ENCODE data around the gene ATP11A.

ATP11A gene

GRCh38 chr13:112764864-112765561, 75.2 kb downstream of the ATP11A start:
- Histone ChIP-seq H3K79me2 (ENCODE audit: low read length) (peaks cover 24% of the 10 kb centered on the region), H3K4me1 (ENCODE audit: low read length) (no peaks in the 10 kb centered on the region), H3K9ac (ENCODE audit: low read length) (no peak overlapping the region), H3K4me3 (ENCODE audit: low read length) (no peak overlapping the region), H4K20me1 (ENCODE audit: insufficient read depth, low read length) (no peaks in the 10 kb centered on the region), H3F3A (ENCODE audit: insufficient read depth, low read length) (no peaks in the 10 kb centered on the region), H3K9me3 (replicated peaks; ENCODE audit: insufficient read depth, low read length) (no peaks in the 10 kb centered on the region), H3K4me2 (ENCODE audit: low read depth, low read length) (no peak overlapping the region), H2AFZ (ENCODE audit: low read length) (no peak overlapping the region), H3K36me3 (replicated peaks; ENCODE audit: insufficient read depth, low read length) (no peaks in the 10 kb centered on the region), H3K9me2 (replicated peaks; ENCODE audit: insufficient read depth, low read length) (no peaks in the 10 kb centered on the region), H3K27me3 (replicated peaks; ENCODE audit: insufficient read depth, low read length) (no peaks in the 10 kb centered on the region), H3K27ac (ENCODE audit: low read length) (no peak overlapping the region)
- TF ChIP-seq EZH2phosphoT487 (IDR thresholded peaks at IDR 0.05; ENCODE audit: low read length), result no peak
- TF ChIP-seq, protein P1, sequence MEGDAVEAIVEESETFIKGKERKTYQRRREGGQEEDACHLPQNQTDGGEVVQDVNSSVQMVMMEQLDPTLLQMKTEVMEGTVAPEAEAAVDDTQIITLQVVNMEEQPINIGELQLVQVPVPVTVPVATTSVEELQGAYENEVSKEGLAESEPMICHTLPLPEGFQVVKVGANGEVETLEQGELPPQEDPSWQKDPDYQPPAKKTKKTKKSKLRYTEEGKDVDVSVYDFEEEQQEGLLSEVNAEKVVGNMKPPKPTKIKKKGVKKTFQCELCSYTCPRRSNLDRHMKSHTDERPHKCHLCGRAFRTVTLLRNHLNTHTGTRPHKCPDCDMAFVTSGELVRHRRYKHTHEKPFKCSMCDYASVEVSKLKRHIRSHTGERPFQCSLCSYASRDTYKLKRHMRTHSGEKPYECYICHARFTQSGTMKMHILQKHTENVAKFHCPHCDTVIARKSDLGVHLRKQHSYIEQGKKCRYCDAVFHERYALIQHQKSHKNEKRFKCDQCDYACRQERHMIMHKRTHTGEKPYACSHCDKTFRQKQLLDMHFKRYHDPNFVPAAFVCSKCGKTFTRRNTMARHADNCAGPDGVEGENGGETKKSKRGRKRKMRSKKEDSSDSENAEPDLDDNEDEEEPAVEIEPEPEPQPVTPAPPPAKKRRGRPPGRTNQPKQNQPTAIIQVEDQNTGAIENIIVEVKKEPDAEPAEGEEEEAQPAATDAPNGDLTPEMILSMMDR (IDR thresholded peaks at IDR 0.05; ENCODE audit: low read length), result no peak
- no peak for TF ChIP-seq EZH2 (optimal IDR thresholded peaks at IDR 0.05; ENCODE audit: low read depth, low read length)
- no peak for DNase-seq

- Histone ChIP-seq H3K27me3 (replicated peaks; ENCODE audit: insufficient read depth, low read length) (no peaks in the 10 kb centered on the region), H3K79me2 (ENCODE audit: low read length) (peaks cover 23% of the 10 kb centered on the region), H3F3A (ENCODE audit: insufficient read depth, low read length) (no peaks in the 10 kb centered on the region), H3K4me3 (ENCODE audit: low read length) (no peak overlapping the region), H3K4me1 (ENCODE audit: low read length) (no peaks in the 10 kb centered on the region), H3K27ac (ENCODE audit: low read length) (no peak overlapping the region), H3K9me3 (replicated peaks; ENCODE audit: insufficient read depth, low read length) (no peaks in the 10 kb centered on the region), H3K9ac (ENCODE audit: low read length) (no peak overlapping the region), H3K36me3 (replicated peaks; ENCODE audit: insufficient read depth, low read length) (no peaks in the 10 kb centered on the region), H3K9me2 (replicated peaks; ENCODE audit: insufficient read depth, low read length) (no peaks in the 10 kb centered on the region), H3K4me2 (ENCODE audit: low read depth, low read length) (no peak overlapping the region), H2AFZ (ENCODE audit: low read length) (no peak overlapping the region), H4K20me1 (ENCODE audit: insufficient read depth, low read length) (no peaks in the 10 kb centered on the region)
- no peak for DNase-seq
- TF ChIP-seq EZH2 (optimal IDR thresholded peaks at IDR 0.05; ENCODE audit: low read depth, low read length) (no peak), EZH2phosphoT487 (IDR thresholded peaks at IDR 0.05; ENCODE audit: low read length) (no peak)
- TF ChIP-seq, protein P1 (IDR thresholded peaks at IDR 0.05; ENCODE audit: low read length), result no peak
Measured at GRCh38 chr13:112765731-112766130, 75.9 kb downstream of the ATP11A start.

DNA sequence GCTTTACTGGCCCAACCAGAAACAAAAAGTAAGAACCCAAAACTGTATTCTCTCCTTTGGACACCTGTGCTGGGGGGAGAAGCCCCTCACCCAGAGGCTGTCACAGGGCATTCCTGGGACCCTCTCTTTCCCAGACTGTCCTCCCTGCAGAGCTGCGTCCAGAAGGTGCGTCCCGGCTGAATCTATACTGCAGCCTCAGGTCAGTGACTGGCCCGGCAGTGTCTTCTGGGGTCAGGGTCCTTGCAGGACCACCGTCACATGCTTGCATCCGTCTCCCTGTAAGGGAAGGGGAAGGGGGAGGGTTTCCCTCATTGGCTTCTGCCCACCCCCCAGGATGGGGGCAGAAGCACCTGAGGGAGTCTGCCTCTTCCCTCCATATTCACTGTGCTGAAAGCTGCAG, 76.5 kb downstream of the ATP11A start:
- Histone ChIP-seq H3K27me3 (replicated peaks; ENCODE audit: insufficient read depth, low read length) (no peaks in the 10 kb centered on the region), H3K4me1 (ENCODE audit: low read length) (no peaks in the 10 kb centered on the region), H3K4me2 (ENCODE audit: low read depth, low read length) (no peak overlapping the region), H3K27ac (ENCODE audit: low read length) (no peak overlapping the region), H4K20me1 (ENCODE audit: insufficient read depth, low read length) (no peaks in the 10 kb centered on the region), H3K9me3 (replicated peaks; ENCODE audit: insufficient read depth, low read length) (no peaks in the 10 kb centered on the region), H3F3A (ENCODE audit: insufficient read depth, low read length) (no peaks in the 10 kb centered on the region), H3K79me2 (ENCODE audit: low read length) (peaks cover 28% of the 10 kb centered on the region), H3K36me3 (replicated peaks; ENCODE audit: insufficient read depth, low read length) (no peaks in the 10 kb centered on the region), H2AFZ (ENCODE audit: low read length) (no peak overlapping the region), H3K9ac (ENCODE audit: low read length) (no peak overlapping the region), H3K4me3 (ENCODE audit: low read length) (no peak overlapping the region), H3K9me2 (replicated peaks; ENCODE audit: insufficient read depth, low read length) (no peaks in the 10 kb centered on the region)
- no peak for DNase-seq
- TF ChIP-seq EZH2phosphoT487 (IDR thresholded peaks at IDR 0.05; ENCODE audit: low read length) (no peak), EZH2 (optimal IDR thresholded peaks at IDR 0.05; ENCODE audit: low read depth, low read length) (no peak)
- TF ChIP-seq, protein P1 (IDR thresholded peaks at IDR 0.05; ENCODE audit: low read length), result no peak
